ENCODE results near the gene AFF3.

Gene AFF3

GRCh38 chr2:99899058-99899855, 243.1 kb downstream of the AFF3 start:
- H2BK120ac ChIP-seq (ENCODE audit: insufficient read depth, low read length, poor library complexity) = no peak overlapping the region
- no peak overlapping the region for H3K9ac ChIP-seq (ENCODE audit: low read length)
- no peaks in the 10 kb centered on the region for H3K36me3 ChIP-seq (ENCODE audit: control insufficient read depth in 1 of 2, insufficient read depth in 2 of 2, low read length in 2 of 2)
- no peaks in the 10 kb centered on the region for H3K9me3 ChIP-seq (ENCODE audit: insufficient read depth, low read depth, low read length)
- no peak overlapping the region for H3K4ac ChIP-seq (ENCODE audit: low read depth, low read length)
- H2BK12ac ChIP-seq (ENCODE audit: low read length) = no peak overlapping the region
- no peak overlapping the region for H2BK5ac ChIP-seq (ENCODE audit: low read depth, low read length, poor library complexity)
- no peak overlapping the region for H2AK5ac ChIP-seq (ENCODE audit: low read length)
- no peaks in the 10 kb centered on the region for H3K79me1 ChIP-seq (ENCODE audit: low read length)
- no peak overlapping the region for H4K8ac ChIP-seq (ENCODE audit: low read depth, low read length)
- H3K4me1 ChIP-seq (ENCODE audit: control insufficient read depth in 1 of 2, insufficient read depth in 2 of 2, low read length in 2 of 2) = peaks cover 0 to 3% of the 10 kb centered on the region in 2 experiments
- WGBS (ENCODE audit: extremely low coverage, insufficient coverage, insufficient read length) = no CpG with 5 or more reads among the region's 5 CpGs
- H3K79me2 ChIP-seq (ENCODE audit: control insufficient read depth, insufficient read depth, low read length, poor library complexity) = no peaks in the 10 kb centered on the region
- no peak overlapping the region for H4K12ac ChIP-seq (ENCODE audit: low read depth, low read length)
- H3K23ac ChIP-seq (ENCODE audit: low read length) = no peak overlapping the region
- no peak overlapping the region for H4K91ac ChIP-seq (ENCODE audit: low read depth, low read length)
- no peak overlapping the region for H3K4me3 ChIP-seq (ENCODE audit: low read depth, low read length)
- H2AFZ ChIP-seq (ENCODE audit: insufficient read depth, low read length, poor library complexity) = no peak overlapping the region
- H3K18ac ChIP-seq (ENCODE audit: low read length) = no peak overlapping the region
- H3K14ac ChIP-seq (ENCODE audit: low read length) = no peak overlapping the region
- no peak overlapping the region for H3K27ac ChIP-seq (ENCODE audit: low read depth, low read length)
- H3K4me2 ChIP-seq (ENCODE audit: low read length) = no peak overlapping the region
- no peak for DNase-seq
- H3K27me3 ChIP-seq (ENCODE audit: insufficient read depth, low read length) = no peaks in the 10 kb centered on the region

GRCh38 chr2:99898336-99899048, 243.9 kb downstream of the AFF3 start:
- no peak overlapping the region for H3K4me3 ChIP-seq (ENCODE audit: low read depth, low read length)
- H2AK5ac ChIP-seq (ENCODE audit: low read length) = no peak overlapping the region
- H3K4me1 ChIP-seq (ENCODE audit: control insufficient read depth in 1 of 2, insufficient read depth in 2 of 2, low read length in 2 of 2) = peaks cover 0 to 3% of the 10 kb centered on the region in 2 experiments
- H3K27me3 ChIP-seq (ENCODE audit: insufficient read depth, low read length) = no peaks in the 10 kb centered on the region
- no peak overlapping the region for H3K27ac ChIP-seq (ENCODE audit: low read depth, low read length)
- no CpG with 5 or more reads among the region's 12 CpGs for WGBS (ENCODE audit: extremely low coverage, insufficient coverage, insufficient read length)
- H2AFZ ChIP-seq (ENCODE audit: insufficient read depth, low read length, poor library complexity) = no peak overlapping the region
- no peak overlapping the region for H2BK12ac ChIP-seq (ENCODE audit: low read length)
- H3K14ac ChIP-seq (ENCODE audit: low read length) = no peak overlapping the region
- no peaks in the 10 kb centered on the region for H3K36me3 ChIP-seq (ENCODE audit: control insufficient read depth in 1 of 2, insufficient read depth in 2 of 2, low read length in 2 of 2)
- no peak overlapping the region for H3K18ac ChIP-seq (ENCODE audit: low read length)
- H2BK120ac ChIP-seq (ENCODE audit: insufficient read depth, low read length, poor library complexity) = no peak overlapping the region
- H3K79me1 ChIP-seq (ENCODE audit: low read length) = no peaks in the 10 kb centered on the region
- no peak overlapping the region for H4K91ac ChIP-seq (ENCODE audit: low read depth, low read length)
- no peak for DNase-seq
- H3K9ac ChIP-seq (ENCODE audit: low read length) = no peak overlapping the region
- no peak overlapping the region for H2BK5ac ChIP-seq (ENCODE audit: low read depth, low read length, poor library complexity)
- H4K8ac ChIP-seq (ENCODE audit: low read depth, low read length) = no peak overlapping the region
- no peaks in the 10 kb centered on the region for H3K79me2 ChIP-seq (ENCODE audit: control insufficient read depth, insufficient read depth, low read length, poor library complexity)
- no peaks in the 10 kb centered on the region for H3K9me3 ChIP-seq (ENCODE audit: insufficient read depth, low read depth, low read length)
- no peak overlapping the region for H3K23ac ChIP-seq (ENCODE audit: low read length)
- no peak overlapping the region for H4K12ac ChIP-seq (ENCODE audit: low read depth, low read length)
- H3K4me2 ChIP-seq (ENCODE audit: low read length) = no peak overlapping the region
- no peak overlapping the region for H3K4ac ChIP-seq (ENCODE audit: low read depth, low read length)

- no CpG with 5 or more reads among the region's 7 CpGs for WGBS (ENCODE audit: extremely low coverage, insufficient coverage, insufficient read length)
- no peak overlapping the region for H2BK120ac ChIP-seq (ENCODE audit: insufficient read depth, low read length, poor library complexity)
- H3K23ac ChIP-seq (ENCODE audit: low read length) = no peak overlapping the region
- no peak overlapping the region for H3K9ac ChIP-seq (ENCODE audit: low read length)
- no peaks in the 10 kb centered on the region for H3K27me3 ChIP-seq (ENCODE audit: insufficient read depth, low read length)
- no peak overlapping the region for H4K12ac ChIP-seq (ENCODE audit: low read depth, low read length)
- no peaks in the 10 kb centered on the region for H3K79me2 ChIP-seq (ENCODE audit: control insufficient read depth, insufficient read depth, low read length, poor library complexity)
- H3K4me2 ChIP-seq (ENCODE audit: low read length) = no peak overlapping the region
- H3K4me3 ChIP-seq (ENCODE audit: low read depth, low read length) = no peak overlapping the region
- H3K79me1 ChIP-seq (ENCODE audit: low read length) = peaks cover 2% of the 10 kb centered on the region
- H3K27ac ChIP-seq (ENCODE audit: low read depth, low read length) = no peak overlapping the region
- no peaks in the 10 kb centered on the region for H3K4me1 ChIP-seq (ENCODE audit: control insufficient read depth in 1 of 2, insufficient read depth in 2 of 2, low read length in 2 of 2)
- H2BK5ac ChIP-seq (ENCODE audit: low read depth, low read length, poor library complexity) = no peak overlapping the region
- no peak overlapping the region for H4K91ac ChIP-seq (ENCODE audit: low read depth, low read length)
- H3K36me3 ChIP-seq (ENCODE audit: control insufficient read depth in 1 of 2, insufficient read depth in 2 of 2, low read length in 2 of 2) = no peaks in the 10 kb centered on the region
- H2AK5ac ChIP-seq (ENCODE audit: low read length) = no peak overlapping the region
- no peak overlapping the region for H3K14ac ChIP-seq (ENCODE audit: low read length)
- no peak overlapping the region for H3K4ac ChIP-seq (ENCODE audit: low read depth, low read length)
- no peak overlapping the region for H2AFZ ChIP-seq (ENCODE audit: insufficient read depth, low read length, poor library complexity)
- no peak overlapping the region for H4K8ac ChIP-seq (ENCODE audit: low read depth, low read length)
- no peaks in the 10 kb centered on the region for H3K9me3 ChIP-seq (ENCODE audit: insufficient read depth, low read depth, low read length)
- no peak overlapping the region for H2BK12ac ChIP-seq (ENCODE audit: low read length)
- H3K18ac ChIP-seq (ENCODE audit: low read length) = no peak overlapping the region
- DNase-seq = no peak
Measured at GRCh38 chr2:99891428-99891780, 251.0 kb downstream of the AFF3 start.

- no peak overlapping the region for H2AFZ ChIP-seq (ENCODE audit: insufficient read depth, low read length, poor library complexity)
- H2BK5ac ChIP-seq (ENCODE audit: low read depth, low read length, poor library complexity) = no peak overlapping the region
- no peak overlapping the region for H3K4me3 ChIP-seq (ENCODE audit: low read depth, low read length)
- no peak overlapping the region for H4K8ac ChIP-seq (ENCODE audit: low read depth, low read length)
- H3K9me3 ChIP-seq (ENCODE audit: insufficient read depth, low read depth, low read length) = no peaks in the 10 kb centered on the region
- H3K79me2 ChIP-seq (ENCODE audit: control insufficient read depth, insufficient read depth, low read length, poor library complexity) = no peaks in the 10 kb centered on the region
- H3K27me3 ChIP-seq (ENCODE audit: insufficient read depth, low read length) = no peaks in the 10 kb centered on the region
- no peaks in the 10 kb centered on the region for H3K4me1 ChIP-seq (ENCODE audit: control insufficient read depth in 1 of 2, insufficient read depth in 2 of 2, low read length in 2 of 2)
- H3K27ac ChIP-seq (ENCODE audit: low read depth, low read length) = no peak overlapping the region
- H3K9ac ChIP-seq (ENCODE audit: low read length) = no peak overlapping the region
- no peak overlapping the region for H3K18ac ChIP-seq (ENCODE audit: low read length)
- no peak overlapping the region for H3K23ac ChIP-seq (ENCODE audit: low read length)
- H3K14ac ChIP-seq (ENCODE audit: low read length) = no peak overlapping the region
- DNase-seq = no peak
- H2AK5ac ChIP-seq (ENCODE audit: low read length) = no peak overlapping the region
- H3K4me2 ChIP-seq (ENCODE audit: low read length) = no peak overlapping the region
- no peaks in the 10 kb centered on the region for H3K36me3 ChIP-seq (ENCODE audit: control insufficient read depth in 1 of 2, insufficient read depth in 2 of 2, low read length in 2 of 2)
- no peak overlapping the region for H4K12ac ChIP-seq (ENCODE audit: low read depth, low read length)
- WGBS (ENCODE audit: extremely low coverage, insufficient coverage, insufficient read length) = no CpG with 5 or more reads among the region's 10 CpGs
- H3K79me1 ChIP-seq (ENCODE audit: low read length) = peaks cover 2% of the 10 kb centered on the region
- no peak overlapping the region for H3K4ac ChIP-seq (ENCODE audit: low read depth, low read length)
- H4K91ac ChIP-seq (ENCODE audit: low read depth, low read length) = no peak overlapping the region
- H2BK120ac ChIP-seq (ENCODE audit: insufficient read depth, low read length, poor library complexity) = no peak overlapping the region
- H2BK12ac ChIP-seq (ENCODE audit: low read length) = no peak overlapping the region
Measured at GRCh38 chr2:99890568-99891427, 251.6 kb downstream of the AFF3 start.
